HepG2 (cell line): ENCODE data around the gene OSBPL9. TPM values are rescaled to one million over a fixed set of nuclear protein-coding genes. Genes with fewer than 3 reads are reported as not detected.

Experiments
- ADNP ChIP-seq: sonication (generic); formaldehyde crosslinking; IDR thresholded peaks from 2 replicates; pipeline ENCODE4 v1.4.0; 2020; ENCODE audit warnings: missing genetic modification reagents
- BRCA1 ChIP-seq: sonication (generic); formaldehyde crosslinking; IDR thresholded peaks from 2 replicates; pipeline ENCODE4 v1.4.0; 2020; ENCODE audit warnings: missing genetic modification reagents
- ELF1 ChIP-seq: sonication (generic); formaldehyde crosslinking; IDR thresholded peaks from 2 replicates; pipeline ENCODE4 v1.4.0; 2020; ENCODE audit warnings: missing genetic modification reagents
- HNF1A ChIP-seq, 2 experiments: sonication (generic) in 1 of 2; formaldehyde crosslinking in 1 of 2; IDR thresholded peaks; 2 replicates each; pipeline versions ENCODE4 v1.4.0 to v1.6.1; 2016 to 2020; ENCODE audit warnings: borderline replicate concordance in 1 of 2, low read depth in 1 of 2, mild to moderate bottlenecking in 1 of 2, missing genetic modification reagents in 1 of 2
- HNRNPK ChIP-seq: fragments of 200-400 bp; formaldehyde crosslinking; IDR thresholded peaks from 2 replicates; pipeline ENCODE4 v1.6.1; 2018; ENCODE audit warnings: low read length, low read depth, moderate library complexity, mild to moderate bottlenecking; ENCODE audit not compliant: poor library complexity, severe bottlenecking
- KDM2A ChIP-seq: sonication (generic); formaldehyde crosslinking; IDR thresholded peaks from 2 replicates; pipeline ENCODE4 v1.4.0; 2020; ENCODE audit warnings: low read depth, missing genetic modification reagents, borderline replicate concordance
- KLF11 ChIP-seq: IDR thresholded peaks from 2 replicates; pipeline ENCODE4 v1.6.1; 2016; ENCODE audit warnings: missing compliant biosample characterization
- NFIC ChIP-seq: IDR thresholded peaks from 2 replicates; pipeline ENCODE4 v1.6.1; 2012; ENCODE audit warnings: mild to moderate bottlenecking, low read length, inconsistent platforms
- SAP130 ChIP-seq: IDR thresholded peaks from 2 replicates; pipeline ENCODE4 v1.6.1; 2016; ENCODE audit warnings: low read depth
- STAT6 ChIP-seq: sonication (generic); formaldehyde crosslinking; IDR thresholded peaks from 2 replicates; pipeline ENCODE4 v1.4.0; 2020; ENCODE audit warnings: missing genetic modification reagents, mild to moderate bottlenecking, borderline replicate concordance
- TBX2 ChIP-seq: sonication (generic); formaldehyde crosslinking; IDR thresholded peaks from 2 replicates; pipeline ENCODE4 v1.5.0; 2020; ENCODE audit warnings: missing genetic modification reagents, mild to moderate bottlenecking, borderline replicate concordance
- TERF1 ChIP-seq: sonication (generic); formaldehyde crosslinking; IDR thresholded peaks from 2 replicates; pipeline ENCODE4 v1.8.0; 2022; ENCODE audit warnings: mild to moderate bottlenecking, missing genetic modification reagents, moderate library complexity
- USF2 ChIP-seq, 2 experiments: sonication (generic) in 1 of 2; formaldehyde crosslinking in 1 of 2; IDR thresholded peaks; 2 replicates each; pipeline versions ENCODE4 v1.5.1 to v1.6.1; 2011 to 2020; ENCODE audit warnings: borderline replicate concordance in 1 of 2, low read depth in 1 of 2, low read length in 1 of 2, mild to moderate bottlenecking in 1 of 2, missing genetic modification reagents in 1 of 2, moderate library complexity in 1 of 2
- ZBTB20 ChIP-seq: sonication (generic); formaldehyde crosslinking; IDR thresholded peaks from 2 replicates; pipeline ENCODE4 v1.8.1; 2023; ENCODE audit warnings: missing genetic modification reagents, low read depth, mild to moderate bottlenecking, borderline replicate concordance
- ZBTB42 ChIP-seq: sonication (generic); formaldehyde crosslinking; IDR thresholded peaks from 2 replicates; pipeline ENCODE4 v1.5.0; 2020; ENCODE audit warnings: mild to moderate bottlenecking, missing genetic modification reagents
- ZNF567 ChIP-seq: sonication (generic); formaldehyde crosslinking; IDR thresholded peaks from 2 replicates; pipeline ENCODE4 v1.8.1; 2023; ENCODE audit warnings: mild to moderate bottlenecking, missing genetic modification reagents, borderline replicate concordance
- ZNF768 ChIP-seq: sonication (generic); formaldehyde crosslinking; IDR thresholded peaks from 2 replicates; pipeline ENCODE4 v1.4.0; 2020; ENCODE audit warnings: missing genetic modification reagents
- ZNF891 ChIP-seq: sonication (generic); formaldehyde crosslinking; IDR thresholded peaks from 2 replicates; pipeline ENCODE4 v1.5.0; 2020; ENCODE audit warnings: mild to moderate bottlenecking, missing genetic modification reagents
- polyA plus RNA-seq, 8 experiments: library from polyadenylated mRNA; depleted of rRNA in 3 of 8; stranded (reverse) in 7 of 8; unstranded in 1 of 8; fragments of >200 nt; fragmentation: Illumina TruSeq in 4 of 8; extraction: Trizol in 4 of 8; gene quantifications; 2 replicates each; pipeline versions ENCODE4 v1.2.1 to v1.2.3, GENCODE V29; 2011 to 2016; ENCODE audit warnings: low read depth in 4 of 8, missing spikeins in 1 of 8, mixed read lengths in 1 of 8; ENCODE audit not compliant: insufficient read depth in 1 of 8
- total RNA-seq, 5 experiments: library from RNA; depleted of rRNA; stranded (reverse); fragments of >200 nt; fragmentation: Illumina TruSeq; extraction: Trizol; gene quantifications; 2 replicates each; pipeline ENCODE4 v1.2.3, GENCODE V29; 2016; ENCODE audit warnings: low read depth in 1 of 5

OSBPL9 gene
- total and polyA plus RNA-seq, 2 of the 13 experiments (the other 11 are each of a cell fraction or from before 2014, with no cell fraction given), result 83.6 to 142 TPM

DNA sequence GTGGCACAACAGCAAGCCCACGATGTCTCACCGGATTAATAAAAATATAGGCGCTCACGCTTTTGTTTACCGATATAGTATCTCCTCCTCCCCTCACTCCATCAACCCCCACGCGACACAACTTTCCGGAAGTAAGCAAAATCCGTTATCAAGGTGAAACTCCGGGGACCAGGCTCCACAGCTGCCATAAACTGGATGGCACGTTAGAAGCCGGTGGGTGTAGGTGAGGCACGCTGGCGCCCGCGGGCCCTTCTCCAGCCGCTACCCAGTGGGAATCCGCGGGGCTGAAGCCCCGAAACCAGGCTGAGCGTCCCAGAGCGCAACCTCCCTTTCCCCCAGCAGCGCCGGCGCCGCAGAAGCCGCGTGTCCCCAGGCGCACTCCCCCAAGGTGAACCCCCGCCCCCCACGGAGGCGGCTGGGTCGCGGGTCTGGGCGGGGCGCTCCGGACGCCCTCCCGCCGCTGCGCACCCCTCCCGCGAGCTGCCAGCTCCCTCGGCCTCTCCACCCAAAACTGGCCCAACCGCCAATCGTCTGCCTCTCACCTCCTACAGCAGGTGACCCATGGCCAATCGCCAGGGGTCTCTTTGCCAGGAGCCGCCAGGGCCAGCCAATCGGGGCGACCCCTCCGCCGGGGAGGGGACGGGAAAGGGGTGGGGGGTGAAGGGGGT, 112.4 kb downstream of the OSBPL9 start (continued):
- TF ChIP-seq NFIC (no peak), TBX2 (peak; percentile 53), ELF1 (CRISPR knock-in tag) (peak; percentile 35; the same call in 1 of the 2 replicates), ZBTB42 (CRISPR knock-in tag) (no peak), HNF1A (IDR thresholded peaks at IDR 0.05; ENCODE audit: low read depth) (no peak), HNF1A (CRISPR knock-in tag; IDR thresholded peaks at IDR 0.05; ENCODE audit: borderline replicate concordance) (peak; percentile 13; the same call in 1 of the 2 replicates), HNRNPK (peak; percentile 87), ZNF891 (CRISPR knock-in tag) (no peak), STAT6 (0 out of 2 replicates have a peak, but pooled peaks have one; percentile 42), KLF11 (CRISPR knock-in tag) (no peak), BRCA1 (CRISPR knock-in tag) (no peak), ZBTB20 (CRISPR knock-in tag) (no peak; the same call in 1 of the 2 replicates), KDM2A (CRISPR knock-in tag) (peak; percentile 41; the same call in 1 of the 2 replicates), TERF1 (no peak), ZNF768 (CRISPR knock-in tag) (peak; percentile 45; the same call in 1 of the 2 replicates), SAP130 (CRISPR knock-in tag) (peak; percentile 76), USF2 (IDR thresholded peaks at IDR 0.05; ENCODE audit: low read depth, low read length) (0 out of 2 replicates have a peak, but pooled peaks have one; percentile 25), USF2 (CRISPR knock-in tag; IDR thresholded peaks at IDR 0.05; ENCODE audit: borderline replicate concordance) (peak; percentile 34; the same call in 1 of the 2 replicates), ADNP (no peak), ZNF567 (CRISPR knock-in tag) (no peak)
